ENCODE measurements around the gene DNAI1.

DNA sequence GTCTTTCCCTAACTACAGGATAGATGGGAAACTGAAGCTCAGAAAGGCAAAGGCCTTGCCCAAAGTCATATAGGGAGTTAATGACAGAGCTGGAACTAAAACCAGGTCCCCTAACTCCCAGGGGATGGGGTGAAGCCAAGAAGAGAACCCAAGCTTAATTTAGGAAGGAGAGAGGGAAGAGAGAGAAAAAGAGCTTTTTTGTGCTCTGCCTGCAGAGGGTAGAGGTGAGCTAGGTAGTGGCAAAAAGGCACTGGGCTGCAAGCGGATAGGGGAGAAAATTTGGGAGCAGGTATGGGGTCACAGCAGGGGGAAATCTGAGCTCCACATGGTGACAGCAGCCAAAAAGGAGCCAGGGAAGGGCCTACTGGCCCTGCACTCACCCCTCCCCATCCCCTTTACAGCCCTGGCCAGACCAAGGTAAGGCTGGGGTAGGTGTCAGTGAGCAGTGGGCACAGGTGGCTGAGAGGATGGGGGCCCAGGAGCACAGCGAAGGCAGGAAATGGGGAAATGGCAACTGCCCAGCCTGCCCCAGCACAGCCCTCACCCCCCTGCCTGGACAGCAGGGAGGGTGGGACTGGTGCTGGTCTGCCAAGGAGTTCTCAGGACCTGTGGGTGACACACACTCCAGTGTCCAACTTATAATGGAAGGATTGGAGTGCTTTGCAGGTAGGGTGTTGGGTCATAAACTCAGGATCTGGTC, 60.9 kb downstream of the DNAI1 start:
- no peak for TF ChIP-seq JUNB (IDR thresholded peaks at IDR 0.05)
- TF ChIP-seq, protein P1, sequence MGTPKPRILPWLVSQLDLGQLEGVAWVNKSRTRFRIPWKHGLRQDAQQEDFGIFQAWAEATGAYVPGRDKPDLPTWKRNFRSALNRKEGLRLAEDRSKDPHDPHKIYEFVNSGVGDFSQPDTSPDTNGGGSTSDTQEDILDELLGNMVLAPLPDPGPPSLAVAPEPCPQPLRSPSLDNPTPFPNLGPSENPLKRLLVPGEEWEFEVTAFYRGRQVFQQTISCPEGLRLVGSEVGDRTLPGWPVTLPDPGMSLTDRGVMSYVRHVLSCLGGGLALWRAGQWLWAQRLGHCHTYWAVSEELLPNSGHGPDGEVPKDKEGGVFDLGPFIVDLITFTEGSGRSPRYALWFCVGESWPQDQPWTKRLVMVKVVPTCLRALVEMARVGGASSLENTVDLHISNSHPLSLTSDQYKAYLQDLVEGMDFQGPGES (IDR thresholded peaks at IDR 0.05) = no peak
- no peak for TF ChIP-seq MTA3 (IDR thresholded peaks at IDR 0.05; ENCODE audit: borderline replicate concordance, low read length)
- TF ChIP-seq EZH2 (IDR thresholded peaks at IDR 0.05; ENCODE audit: borderline replicate concordance, control insufficient read depth, low read depth, low read length) = no peak
- no peak for TF ChIP-seq SMC3 (IDR thresholded peaks at IDR 0.05; ENCODE audit: borderline replicate concordance, low read length)

Measured in GM12878 (cell line).